Liver (tissue), 9 donors: ENCODE data around the gene CASZ1. TPM values are rescaled to one million over a fixed set of nuclear protein-coding genes. Genes with fewer than 3 reads are reported as not detected.

Experiments
- DNase-seq: peaks from one replicate; pipeline ENCODE4 v3.0.0-alpha.2; 2017; ENCODE audit warnings: low spot score
- H3K27ac ChIP-seq, 2 donors: one replicate each; pipeline ENCODE4 v1.7.0; 2013; ENCODE audit warnings: inconsistent platforms in 2 of 2, low read length in 2 of 2, control low read depth in 1 of 2, low read depth in 1 of 2, mild to moderate bottlenecking in 1 of 2
- H3K27me3 ChIP-seq, 4 donors: one replicate each; pipeline versions ENCODE4 v1.6.1 to v1.7.0; 2013; ENCODE audit warnings: low read length in 3 of 4, inconsistent platforms in 1 of 4, mild to moderate bottlenecking in 1 of 4, moderate library complexity in 1 of 4; ENCODE audit not compliant: control insufficient read depth in 4 of 4, insufficient read depth in 4 of 4
- H3K36me3 ChIP-seq, 4 donors: one replicate each; pipeline versions ENCODE4 v1.6.1 to v1.7.0; 2013; ENCODE audit warnings: low read length in 3 of 4, mild to moderate bottlenecking in 3 of 4, low read depth in 1 of 4, moderate library complexity in 1 of 4; ENCODE audit not compliant: control insufficient read depth in 4 of 4, insufficient read depth in 3 of 4
- H3K4me1 ChIP-seq, 4 donors: one replicate each; pipeline versions ENCODE4 v1.6.1 to v1.7.0; 2013; ENCODE audit warnings: low read length in 3 of 4, mild to moderate bottlenecking in 3 of 4, moderate library complexity in 1 of 4; ENCODE audit not compliant: control insufficient read depth in 4 of 4, insufficient read depth in 4 of 4
- H3K4me3 ChIP-seq, 3 donors: one replicate each; pipeline versions ENCODE4 v1.6.1 to v1.7.0; 2013; ENCODE audit warnings: low read length in 3 of 3, control low read depth in 1 of 3, low read depth in 1 of 3, mild to moderate bottlenecking in 1 of 3
- H3K9ac ChIP-seq, 2 donors: one replicate each; pipeline ENCODE4 v1.7.0; 2013; ENCODE audit warnings: low read length in 2 of 2, mild to moderate bottlenecking in 2 of 2, moderate library complexity in 2 of 2, control low read depth in 1 of 2, low read depth in 1 of 2
- H3K9me3 ChIP-seq, 4 donors: one replicate each; pipeline versions ENCODE4 v1.6.1 to v1.7.0; 2013; ENCODE audit warnings: low read length in 3 of 4; ENCODE audit not compliant: control insufficient read depth in 4 of 4
- ATF3 ChIP-seq: IDR thresholded peaks from 2 replicates; pipeline ENCODE4 v1.6.1; 2016; ENCODE audit warnings: antibody characterized with exemption
- CTCF ChIP-seq: fragments of 150-350 bp; IDR thresholded peaks from 2 replicates; pipeline ENCODE4 v1.5.1; 2017; ENCODE audit warnings: improper control_type of control experiment, low read depth, low read length; ENCODE audit not compliant: missing input control
- EGR1 ChIP-seq, 2 donors: IDR thresholded peaks; 2 replicates each; pipeline ENCODE4 v1.6.1; 2016 to 2018; ENCODE audit warnings: antibody characterized with exemption in 2 of 2, low read depth in 2 of 2
- FOXA1 ChIP-seq: IDR thresholded peaks from 2 replicates; pipeline ENCODE4 v1.6.1; 2016; ENCODE audit warnings: antibody characterized with exemption
- FOXA2 ChIP-seq: IDR thresholded peaks from 2 replicates; pipeline ENCODE4 v1.6.1; 2016; ENCODE audit warnings: antibody characterized with exemption
- GABPA ChIP-seq, 2 donors: IDR thresholded peaks in 1 of 2; conservative IDR thresholded peaks in 1 of 2; 2 replicates each; pipeline ENCODE4 v1.6.1; 2016; ENCODE audit warnings: antibody characterized with exemption in 2 of 2, mild to moderate bottlenecking in 1 of 2, moderate library complexity in 1 of 2
- HNF4A ChIP-seq, 2 donors: conservative IDR thresholded peaks; 2 replicates each; pipeline ENCODE4 v1.6.1; 2016; ENCODE audit warnings: antibody characterized with exemption in 2 of 2, mild to moderate bottlenecking in 2 of 2
- HNF4G ChIP-seq: IDR thresholded peaks from 2 replicates; pipeline ENCODE4 v1.6.1; 2016; ENCODE audit warnings: antibody characterized with exemption
- JUND ChIP-seq, 2 donors: IDR thresholded peaks; 2 replicates each; pipeline ENCODE4 v1.6.1; 2016; ENCODE audit warnings: antibody characterized with exemption in 2 of 2
- MAX ChIP-seq: IDR thresholded peaks from 2 replicates; pipeline ENCODE4 v1.6.1; 2016; ENCODE audit warnings: antibody characterized with exemption
- NR2F2 ChIP-seq: IDR thresholded peaks from 2 replicates; pipeline ENCODE4 v1.6.1; 2016; ENCODE audit warnings: antibody characterized with exemption
- RAD21 ChIP-seq, 2 donors: IDR thresholded peaks; 2 replicates each; pipeline ENCODE4 v1.6.1; 2016; ENCODE audit warnings: antibody characterized with exemption in 2 of 2, mild to moderate bottlenecking in 2 of 2
- RXRA ChIP-seq, 2 donors: IDR thresholded peaks; 2 replicates each; pipeline ENCODE4 v1.6.1; 2017 to 2018; ENCODE audit warnings: antibody characterized with exemption in 2 of 2, mild to moderate bottlenecking in 1 of 2
- SP1 ChIP-seq: IDR thresholded peaks from 2 replicates; pipeline ENCODE4 v1.6.1; 2018; ENCODE audit warnings: antibody characterized with exemption, mild to moderate bottlenecking
- TAF1 ChIP-seq: conservative IDR thresholded peaks from 2 replicates; pipeline ENCODE4 v1.6.1; 2016; ENCODE audit warnings: antibody characterized with exemption, mild to moderate bottlenecking
- YY1 ChIP-seq: IDR thresholded peaks from 2 replicates; pipeline ENCODE4 v1.6.1; 2016; ENCODE audit warnings: antibody characterized with exemption, mild to moderate bottlenecking
- ZBTB33 ChIP-seq: IDR thresholded peaks from 2 replicates; pipeline ENCODE4 v1.6.1; 2016; ENCODE audit warnings: antibody characterized with exemption
- WGBS: extraction: QIAGEN DNeasy Blood & Tissue Kit; methylation state at CpG from one replicate; pipeline ENCODE4 v1.1.7; 2013; 5-methylcytosine and 5-hydroxymethylcytosine counted together
- polyA plus RNA-seq, 2 donors: library from polyadenylated mRNA; stranded (reverse) in 1 of 2; unstranded in 1 of 2; fragments of 200-250 nt in 1 of 2; fragments of >200 nt in 1 of 2; fragmentation: Nextera tagmentation in 1 of 2; extraction: Ambion mirVana in 1 of 2; gene quantifications; one replicate each; pipeline versions ENCODE4 v1.2.1 to v1.2.3, GENCODE V29; 2013 to 2015
- total RNA-seq, 2 donors: library from RNA; depleted of rRNA; stranded (reverse); fragments of >200 nt; gene quantifications; one replicate each; pipeline ENCODE4 v1.2.3, GENCODE V29; 2014
- donor health status: healthy.
- donor health status: healthy.
- donor health status: healthy.
- donor health status: healthy.
- donor health status: healthy.

Gene CASZ1
- total and polyA plus RNA-seq, 4 donors: 1.0 to 3.5 (median 1.9) TPM

GRCh38 chr1:10709165-10709564 is 87.3 kb downstream of the CASZ1 start:
- Histone ChIP-seq H3K27ac (no peak overlapping the region), H3K27me3 (no peaks in the 10 kb centered on the region), H3K36me3 (no peaks in the 10 kb centered on the region), H3K9ac (no peak overlapping the region), H3K9me3 (no peaks in the 10 kb centered on the region), H3K4me3 (no peak overlapping the region), H3K4me1 (no peaks in the 10 kb centered on the region)
- WGBS: 85% methylated on average over 16 of the region's 16 CpGs
- TF ChIP-seq RAD21 (IDR thresholded peaks at IDR 0.05) (no peak), CTCF (no peak), EGR1 (IDR thresholded peaks at IDR 0.05; ENCODE audit: low read depth in 2 of 2) (no peak), RXRA (IDR thresholded peaks at IDR 0.05) (no peak), ATF3 (no peak), HNF4A (conservative IDR thresholded peaks at IDR 0.05) (no peak), SP1 (no peak), MAX (no peak), FOXA2 (no peak), NR2F2 (no peak), JUND (IDR thresholded peaks at IDR 0.05) (no peak), GABPA (IDR thresholded peaks at IDR 0.05 in 1 of 2, conservative IDR thresholded peaks at IDR 0.05 in 1 of 2) (no peak), TAF1 (no peak), YY1 (no peak), HNF4G (no peak), FOXA1 (no peak), ZBTB33 (no peak)
- no peak for DNase-seq

GRCh38 chr1:10708757-10709156 is 87.7 kb downstream of the CASZ1 start:
- DNase-seq: no peak

More at GRCh38 chr1:10708757-10709156, 87.7 kb downstream of the CASZ1 start:
- H3K27me3 ChIP-seq: no peaks in the 10 kb centered on the region
- H3K36me3 ChIP-seq: no peaks in the 10 kb centered on the region
- H3K4me3 ChIP-seq: no peak overlapping the region
- 77% methylated on average over 11 of the region's 11 CpGs for WGBS
- H3K4me1 ChIP-seq: no peaks in the 10 kb centered on the region
- no peak overlapping the region for H3K27ac ChIP-seq
- no peak overlapping the region for H3K9ac ChIP-seq
- no peaks in the 10 kb centered on the region for H3K9me3 ChIP-seq
- TF ChIP-seq FOXA2 (no peak), YY1 (no peak), NR2F2 (no peak), HNF4G (no peak), SP1 (no peak), HNF4A (conservative IDR thresholded peaks at IDR 0.05) (no peak), TAF1 (no peak)
